Stimulated activated CD4-positive, alpha-beta T cell treated with anti-CD3 and anti-CD28 coated beads, Interleukin-2, amount 100 ng/mL, for 24 hours (primary cell): Measurements from ENCODE around the gene FILIP1L.

Experiments used
- DNase-seq, 2 donors: peaks; one replicate each; pipeline ENCODE4 v3.0.0-alpha.2; 2020

Gene FILIP1L

DNA sequence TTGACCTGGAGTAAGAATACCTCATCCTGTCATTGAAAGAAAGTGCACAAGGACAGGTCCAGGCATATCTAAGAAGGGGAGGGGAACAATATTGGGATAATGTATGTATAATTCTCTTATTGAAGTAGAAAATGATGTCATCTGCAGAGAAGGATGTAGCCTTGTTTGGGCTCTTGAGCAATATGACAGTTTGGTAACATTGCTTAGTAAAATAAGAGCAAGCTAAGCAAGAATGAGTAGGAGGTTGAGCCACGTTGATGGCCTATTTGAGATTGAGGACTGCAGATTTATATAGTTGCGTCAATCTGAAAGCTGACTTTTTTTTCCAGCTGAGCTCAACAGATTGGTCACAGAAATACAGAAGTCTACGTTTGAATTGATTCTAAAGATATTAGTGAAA is 145.2 kb downstream of the FILIP1L start:
- DNase-seq = no peak

- no peak for DNase-seq
These were observed 146.5 kb downstream of the FILIP1L start for GRCh38 chr3:99967796-99968195.

- DNase-seq = no peak
These were observed 147.5 kb downstream of the FILIP1L start for GRCh38 chr3:99966662-99967416.

DNA sequence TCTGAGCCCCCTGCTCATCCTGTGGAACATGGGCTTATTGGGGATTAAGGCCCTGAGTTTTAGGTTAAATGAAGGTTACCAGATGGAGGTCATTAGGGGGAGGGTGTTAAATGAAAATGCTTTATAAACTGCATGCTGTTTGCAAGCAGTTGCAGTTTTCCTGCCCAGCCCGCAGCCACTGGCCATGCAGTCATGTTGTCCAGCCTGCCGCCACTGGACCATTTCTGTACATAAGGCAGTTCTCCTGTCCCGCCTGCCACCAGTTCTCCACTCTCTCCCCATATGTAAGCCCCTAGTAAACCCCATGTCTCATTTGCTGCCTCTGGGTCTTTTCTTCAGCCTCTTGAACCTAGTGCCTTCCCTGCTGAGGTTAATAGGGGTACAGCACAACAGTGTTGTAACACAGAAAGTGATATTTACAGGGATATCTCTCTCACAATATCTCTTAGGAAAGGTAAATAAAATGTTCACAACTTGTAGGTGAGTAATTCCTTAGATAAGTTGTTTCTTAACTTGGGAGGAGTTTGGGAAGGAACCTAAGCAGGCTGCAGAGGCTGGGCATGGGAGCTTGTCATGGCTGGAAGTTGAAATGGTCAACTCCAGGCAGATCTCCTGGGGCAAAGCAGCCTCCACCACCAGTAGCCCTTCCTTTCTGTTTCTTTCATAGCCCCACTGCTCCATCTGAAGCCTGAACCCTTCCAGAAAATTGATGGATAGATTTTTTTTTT is 148.5 kb downstream of the FILIP1L start:
- no peak for DNase-seq

DNA sequence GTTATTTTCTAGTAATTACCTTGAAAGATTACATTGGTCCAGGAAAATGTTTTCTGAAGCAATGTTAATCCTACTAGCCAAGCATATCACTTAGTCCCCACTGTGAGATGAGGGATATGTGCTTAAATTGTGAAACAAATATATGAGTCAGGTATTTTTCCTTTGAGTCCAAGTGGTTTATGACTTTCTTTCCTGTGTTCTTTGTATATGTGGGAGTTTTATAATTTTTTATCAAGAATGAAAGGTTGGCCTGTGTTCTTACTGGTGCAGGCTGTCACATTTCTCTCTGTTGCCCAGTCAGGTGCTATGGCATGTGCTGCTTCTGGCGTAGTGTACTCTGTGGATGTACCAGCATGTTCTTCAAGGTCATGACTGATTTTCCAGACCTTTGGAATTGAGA is 149.2 kb downstream of the FILIP1L start:
- DNase-seq = no peak

- no peak for DNase-seq
These were observed 151.6 kb downstream of the FILIP1L start for GRCh38 chr3:99962703-99963102.

- no peak for DNase-seq
These were observed 152.4 kb downstream of the FILIP1L start for GRCh38 chr3:99961756-99962515.

GRCh38 chr3:99960941-99961340 is 153.4 kb downstream of the FILIP1L start:
- no peak for DNase-seq

GRCh38 chr3:99960123-99960878 is 154.0 kb downstream of the FILIP1L start:
- DNase-seq = no peak

DNA sequence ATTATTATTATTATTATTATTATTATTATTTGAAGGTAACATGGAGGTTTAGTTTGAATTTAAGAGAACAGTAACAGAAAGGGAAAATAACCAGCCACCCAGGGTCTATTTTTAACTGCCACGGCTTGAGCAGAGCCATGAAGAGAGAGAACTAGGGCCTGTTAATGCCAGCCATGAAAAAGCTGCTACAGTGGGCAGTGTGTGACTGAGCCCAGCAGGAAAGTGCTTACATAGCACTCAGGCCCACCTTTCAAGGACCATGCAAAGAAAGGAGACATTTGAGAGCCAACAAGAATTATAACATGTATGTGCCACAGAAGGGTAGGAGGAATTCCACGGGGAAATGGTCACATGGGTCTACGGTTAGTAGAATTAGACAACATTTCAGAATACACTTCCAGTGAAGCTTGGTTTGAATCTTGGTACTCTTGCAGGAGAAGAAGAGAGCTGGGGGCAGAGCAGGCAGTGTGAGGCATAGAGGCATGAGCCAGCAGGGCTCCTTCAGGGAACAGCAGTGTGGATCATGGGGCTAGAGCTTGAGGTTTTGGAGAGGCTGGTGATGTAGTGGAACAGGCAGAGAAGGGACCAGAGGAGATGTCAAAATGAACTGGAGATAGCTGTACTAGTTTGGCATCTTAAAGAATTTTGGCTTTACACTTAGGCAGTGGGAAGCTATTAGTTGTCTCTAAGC is 155.9 kb downstream of the FILIP1L start:
- no peak for DNase-seq

DNA sequence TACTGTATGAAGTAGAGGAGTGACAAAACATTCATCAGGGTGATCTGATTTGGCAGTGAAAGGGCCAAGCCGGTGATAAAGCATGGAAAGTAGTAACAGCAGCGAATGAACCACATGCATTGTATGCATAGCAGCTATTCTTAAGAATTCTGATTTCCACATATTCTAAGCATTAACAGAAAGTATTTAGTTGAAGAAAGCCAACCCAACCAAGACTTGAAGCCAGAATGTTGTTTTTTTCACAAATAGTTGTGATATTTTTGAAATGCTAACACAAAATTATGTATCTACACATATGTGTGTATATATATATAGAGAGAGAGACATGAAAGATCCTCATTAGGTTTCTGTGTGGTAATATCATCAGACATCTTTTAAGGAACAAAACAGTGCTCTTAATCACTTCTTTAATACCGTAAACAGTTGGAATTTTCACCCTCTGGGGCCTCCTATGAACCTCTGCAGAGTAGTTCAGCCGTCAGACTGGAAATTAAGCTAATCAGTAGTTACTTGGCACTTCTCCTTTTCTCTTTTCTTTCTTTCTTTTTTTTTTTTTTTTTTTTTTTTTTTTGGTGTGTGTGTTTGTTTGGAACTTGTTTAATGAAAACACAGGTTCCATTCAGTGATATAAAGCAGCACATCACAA is 157.0 kb downstream of the FILIP1L start:
- DNase-seq = no peak

- no peak for DNase-seq
These were observed 158.3 kb downstream of the FILIP1L start for GRCh38 chr3:99955773-99956562.

GRCh38 chr3:99954914-99955644 is 159.2 kb downstream of the FILIP1L start:
- DNase-seq = no peak

DNA sequence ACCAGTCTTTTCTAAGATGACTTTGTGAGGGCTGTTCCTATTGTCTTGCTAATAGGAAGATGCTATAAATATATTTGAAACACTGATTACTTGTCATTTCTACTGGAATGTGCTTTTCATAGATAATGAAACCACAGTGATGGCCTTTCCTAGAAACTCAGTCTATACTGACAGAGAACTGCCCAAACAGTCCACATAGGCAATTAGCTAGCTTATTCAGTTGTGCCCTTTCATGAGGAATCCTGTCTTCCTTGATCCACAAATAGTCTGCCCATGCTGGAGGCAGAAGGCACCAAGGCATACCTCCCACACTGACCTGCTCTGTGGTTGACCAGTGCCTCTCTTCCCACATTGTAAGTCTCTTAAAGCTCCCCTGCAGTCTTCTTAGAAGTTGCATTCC is 160.7 kb downstream of the FILIP1L start:
- no peak for DNase-seq

DNA sequence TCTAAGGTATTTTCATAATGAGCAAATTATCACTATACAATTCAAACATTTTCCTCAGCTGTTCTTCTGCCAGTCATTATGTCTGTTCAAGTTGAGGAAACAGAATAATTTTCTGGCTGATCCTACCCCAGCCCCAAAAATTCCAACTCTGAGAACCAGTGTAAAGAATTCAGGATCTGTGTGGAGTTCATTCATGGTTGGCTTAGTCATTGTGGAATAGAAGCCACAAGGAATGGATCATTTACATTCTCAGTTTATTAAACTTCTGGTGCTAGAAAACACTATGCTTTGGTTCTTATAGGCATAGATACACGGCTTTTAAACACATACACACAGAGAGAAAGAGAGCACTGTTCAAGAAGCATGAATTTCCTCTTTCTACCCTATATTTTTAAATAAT is 162.0 kb downstream of the FILIP1L start:
- no peak for DNase-seq

- DNase-seq = no peak
These were observed 162.6 kb downstream of the FILIP1L start for GRCh38 chr3:99951701-99952100.

DNA sequence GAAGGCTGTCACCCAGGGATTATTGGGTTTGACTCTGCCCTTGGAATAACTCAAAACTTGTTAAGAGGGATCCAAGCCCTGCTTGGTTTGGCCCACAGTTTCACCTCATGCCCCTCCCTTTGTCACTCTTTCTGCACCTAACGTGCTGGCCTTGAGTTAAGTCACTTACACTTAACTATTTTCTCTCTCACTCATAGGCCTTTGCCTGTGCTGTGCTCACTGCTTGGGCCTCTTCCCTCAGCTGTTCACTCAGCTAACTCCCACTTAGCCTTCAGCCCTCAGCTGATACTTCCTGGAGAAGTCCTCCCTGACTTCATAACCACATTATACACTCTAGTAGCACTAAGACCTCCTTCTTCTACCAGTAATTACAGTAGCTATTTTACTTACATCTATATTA is 163.4 kb downstream of the FILIP1L start:
- no peak for DNase-seq

DNA sequence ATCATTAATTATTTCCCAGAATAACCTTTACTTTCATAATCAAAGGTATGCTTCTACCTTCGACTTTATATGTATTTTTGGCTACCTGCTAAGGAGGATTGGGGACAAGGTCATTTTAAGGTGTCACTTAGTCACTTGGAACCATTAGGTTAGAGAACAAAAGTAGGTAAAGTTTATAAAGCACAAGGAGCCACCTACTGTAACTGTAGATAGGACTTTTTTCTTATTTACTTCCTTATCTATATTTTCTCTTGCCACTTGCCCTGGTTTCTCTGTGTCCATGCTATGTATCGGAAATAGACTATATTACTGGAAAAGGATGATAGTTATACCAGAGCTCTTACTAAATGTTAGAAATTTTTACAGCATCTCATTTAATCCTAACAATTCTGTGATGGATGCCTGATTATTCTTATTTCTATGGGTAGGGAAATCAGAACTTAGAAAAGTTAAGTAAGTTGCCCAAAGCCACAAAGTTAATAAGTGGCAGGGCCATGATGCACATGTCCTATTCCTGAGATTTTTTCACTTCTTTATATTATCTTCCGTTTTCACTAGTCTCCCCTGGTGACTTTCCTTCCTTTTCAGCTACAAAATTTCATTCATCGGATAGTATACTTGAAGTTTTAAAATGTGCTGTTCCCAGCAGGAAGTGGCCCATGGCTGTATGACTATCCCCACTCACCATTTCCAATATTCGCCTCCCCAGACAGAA is 164.2 kb downstream of the FILIP1L start:
- no peak for DNase-seq

- no peak for DNase-seq
These were observed 165.7 kb downstream of the FILIP1L start for GRCh38 chr3:99948467-99949089.
